GM12878 (cell line): Measurements from ENCODE around the gene NPAS1. TPM values are rescaled to one million over a fixed set of nuclear protein-coding genes. Genes with fewer than 3 reads are reported as not detected.

Experiments
- ATAC-seq: fragments of 200-7000 bp; cut with Tn5 transposase; 3 replicates; pipeline ENCODE4 v1.9.1; 2020; ENCODE audit warnings: mild to moderate bottlenecking, moderate library complexity
- BruUV-seq: library from RNA; stranded (reverse); fragments of 400-500 nt; replicated peaks from 2 replicates; lab custom pipeline; 2021; lab: Mats Ljungman, UMichigan
- CTCF ChIA-PET: fragments of 300-600 bp; sonication (Branson Sonifier 250); formaldehyde crosslinking; extraction: SDS; loops from one replicate; lab custom pipeline; 2021; ENCODE audit warnings: inconsistent platforms; lab: Yijun Ruan, JAX
- POLR2A ChIA-PET: fragments of 350-600 bp; formaldehyde crosslinking; extraction: SDS; loops from one replicate; lab custom pipeline; 2021; ENCODE audit warnings: inconsistent platforms; lab: Charles Lee
- RAD21 ChIA-PET: fragments of 300-600 bp; sonication (Branson Sonifier 250); formaldehyde crosslinking; loops from one replicate; lab custom pipeline; 2023; ENCODE audit warnings: antibody characterized with exemption; ENCODE audit not compliant: unreplicated experiment; lab: Charles Lee
- SMC1A ChIA-PET: fragments of 300-600 bp; sonication (Branson Sonifier 250); formaldehyde crosslinking; loops from one replicate; lab custom pipeline; 2023; ENCODE audit not compliant: unreplicated experiment, uncharacterized antibody; lab: Charles Lee
- DNase-seq: peaks from one replicate; pipeline ENCODE4 v3.0.0-alpha.2; 2011; ENCODE audit warnings: low read depth, low spot score
- FAIRE-seq: peaks from 3 replicates; lab custom pipeline; 2011; peaks lifted over from hg19 to GRCh38; lab: Jason Lieb, UNC
- H2AFZ ChIP-seq: 2 replicates; pipeline ENCODE4 v1.6.0; 2011; ENCODE audit warnings: low read depth, low read length, control low read depth; ENCODE audit not compliant: control insufficient read depth
- H3K27ac ChIP-seq: 2 replicates; pipeline ENCODE4 v1.5.1; 2011; ENCODE audit warnings: control low read depth; ENCODE audit not compliant: control insufficient read depth, insufficient read depth
- H3K27me3 ChIP-seq, 2 experiments: replicated peaks in 1 of 2; 2 replicates each; pipeline versions ENCODE4 v1.6.0 to v1.6.1; 2011; ENCODE audit warnings: low read length in 1 of 2; ENCODE audit not compliant: control insufficient read depth in 2 of 2, insufficient read depth in 2 of 2
- H3K36me3 ChIP-seq, 2 experiments: 2 replicates each; pipeline ENCODE4 v1.5.1; 2011; ENCODE audit warnings: low read length in 1 of 2; ENCODE audit not compliant: control insufficient read depth in 2 of 2, insufficient read depth in 2 of 2
- H3K4me1 ChIP-seq: 2 replicates; pipeline ENCODE4 v1.6.1; 2011; ENCODE audit warnings: mild to moderate bottlenecking, low read length, moderate library complexity, mixed read lengths; ENCODE audit not compliant: control insufficient read depth, insufficient read depth
- H3K4me2 ChIP-seq: 2 replicates; pipeline ENCODE4 v1.6.0; 2011; ENCODE audit warnings: control low read depth; ENCODE audit not compliant: control insufficient read depth, insufficient read depth
- H3K4me3 ChIP-seq: fragments of 200-600 bp; sonication (generic); 2 replicates; pipeline ENCODE4 v1.5.1; 2016
- H3K79me2 ChIP-seq: 2 replicates; pipeline ENCODE4 v1.6.0; 2011; ENCODE audit warnings: low read length; ENCODE audit not compliant: control insufficient read depth, insufficient read depth
- H3K9ac ChIP-seq: 2 replicates; pipeline ENCODE4 v1.8.0; 2011; ENCODE audit warnings: low read length, control low read depth, mixed read lengths; ENCODE audit not compliant: control insufficient read depth, insufficient read depth
- H3K9me3 ChIP-seq: replicated peaks from 3 replicates; pipeline ENCODE4 v1.5.1; 2011; ENCODE audit warnings: mild to moderate bottlenecking, low read length; ENCODE audit not compliant: control insufficient read depth, insufficient read depth
- H4K20me1 ChIP-seq: 2 replicates; pipeline ENCODE4 v1.6.0; 2011; ENCODE audit not compliant: control insufficient read depth, insufficient read depth
- BMI1 ChIP-seq: fragments of 450-650 bp; IDR thresholded peaks from 2 replicates; pipeline ENCODE4 v1.6.1; 2016; ENCODE audit warnings: mild to moderate bottlenecking, moderate library complexity, borderline replicate concordance
- CBX3 ChIP-seq: fragments of 200-600 bp; sonication (generic); IDR thresholded peaks from 2 replicates; pipeline ENCODE4 v1.6.1; 2016; ENCODE audit warnings: low read depth, borderline replicate concordance
- CHD1 ChIP-seq: IDR thresholded peaks from 2 replicates; pipeline ENCODE4 v1.6.1; 2012; ENCODE audit warnings: low read depth, low read length, improper control_type of control experiment
- EZH2 ChIP-seq: IDR thresholded peaks from 2 replicates; pipeline ENCODE4 v1.6.1; 2012; ENCODE audit warnings: low read depth, mild to moderate bottlenecking, control low read depth, inconsistent platforms, low read length, borderline replicate concordance; ENCODE audit not compliant: control insufficient read depth
- HCFC1 ChIP-seq: fragments of 150-350 bp; IDR thresholded peaks from 2 replicates; pipeline ENCODE4 v1.6.1; 2014; ENCODE audit warnings: low read length
- IKZF2 ChIP-seq, 2 experiments: fragments of 450-650 bp; IDR thresholded peaks; 2 replicates each; pipeline ENCODE4 v1.6.1; 2017; ENCODE audit warnings: mild to moderate bottlenecking in 2 of 2, moderate library complexity in 2 of 2
- LARP7 ChIP-seq: fragments of 450-650 bp; IDR thresholded peaks from 2 replicates; pipeline ENCODE4 v1.6.1; 2017; ENCODE audit warnings: mild to moderate bottlenecking
- PAX8 ChIP-seq: fragments of 450-650 bp; IDR thresholded peaks from 2 replicates; pipeline ENCODE4 v1.6.1; 2017; ENCODE audit warnings: mild to moderate bottlenecking, moderate library complexity
- RAD21 ChIP-seq: IDR thresholded peaks from 2 replicates; pipeline ENCODE4 v1.6.1; 2011; ENCODE audit warnings: mild to moderate bottlenecking, low read depth, low read length, moderate library complexity; ENCODE audit not compliant: insufficient read depth
- SREBF2 ChIP-seq: IDR thresholded peaks from 2 replicates; pipeline ENCODE4 v1.6.1; 2012; ENCODE audit warnings: mild to moderate bottlenecking, low read length
- STAT3 ChIP-seq: IDR thresholded peaks from 2 replicates; pipeline ENCODE4 v1.6.1; 2011; ENCODE audit warnings: low read depth, low read length, improper control_type of control experiment
- ZNF384 ChIP-seq: IDR thresholded peaks from 2 replicates; pipeline ENCODE4 v1.6.1; 2012; ENCODE audit warnings: low read depth, mild to moderate bottlenecking, low read length, improper control_type of control experiment, borderline replicate concordance
- WGBS: methylation state at CpG from one replicate; pipeline ENCODE4 v1.1.6; 2016; ENCODE audit warnings: low lambda C conversion rate; ENCODE audit not compliant: insufficient replicate concordance, insufficient coverage; ENCODE audit errors: missing lambda C conversion rate; 5-methylcytosine and 5-hydroxymethylcytosine counted together
- in situ Hi-C: fragments of 300-500 bp; cut with MboI; formaldehyde crosslinking; loops from 9 replicates; pipeline ENCODE4 v1.14.3; 2018; ENCODE audit warnings: mixed read lengths
- intact Hi-C: fragments of 100-400 bp; cut with micrococcal nuclease; formaldehyde crosslinking; loops from one replicate; pipeline ENCODE4 v1.14.2; 2022; ENCODE audit not compliant: unreplicated experiment
- polyA plus RNA-seq, 11 experiments: library from polyadenylated mRNA; depleted of rRNA in 4 of 11; unstranded in 6 of 11; stranded (reverse) in 5 of 11; fragments of >200 nt; fragmentation: Nextera tagmentation in 4 of 11; fragmentation: Illumina TruSeq in 1 of 11; extraction: Ambion mirVana in 4 of 11; extraction: Trizol in 1 of 11; gene quantifications; 1 replicate in 1 of 11; 2 replicates in 10 of 11; pipeline versions ENCODE4 v1.2.1 to v1.2.3, GENCODE V29; 2011 to 2016; ENCODE audit warnings: inconsistent platforms in 2 of 11, missing spikeins in 2 of 11, low read depth in 1 of 11
- total RNA-seq, 4 experiments: library from RNA; depleted of rRNA in 3 of 4; stranded (reverse); fragments of >200 nt in 3 of 4; fragmentation: Illumina TruSeq in 1 of 4; extraction: Trizol in 1 of 4; gene quantifications; 2 replicates each; pipeline versions ENCODE4 v1.2.1 to v1.2.3, GENCODE V29; 2013 to 2021
- TF ChIP-seq, protein P1 (sequence below): fragments of 450-650 bp; formaldehyde crosslinking; IDR thresholded peaks from 2 replicates; pipeline ENCODE4 v1.4.0; 2020; ENCODE audit warnings: mild to moderate bottlenecking, moderate library complexity
- TF ChIP-seq, protein P2 (sequence below): fragments of 450-650 bp; formaldehyde crosslinking; IDR thresholded peaks from 2 replicates; pipeline ENCODE4 v1.5.0; 2022; ENCODE audit warnings: mild to moderate bottlenecking, missing genetic modification characterization

The NPAS1 gene
- total and polyA plus RNA-seq, 10 of the 15 experiments (the other 5 are each of a cell fraction or from before 2014, with no cell fraction given), result 0.14 to 0.72 (median 0.28) TPM; not detected in 3

DNA sequence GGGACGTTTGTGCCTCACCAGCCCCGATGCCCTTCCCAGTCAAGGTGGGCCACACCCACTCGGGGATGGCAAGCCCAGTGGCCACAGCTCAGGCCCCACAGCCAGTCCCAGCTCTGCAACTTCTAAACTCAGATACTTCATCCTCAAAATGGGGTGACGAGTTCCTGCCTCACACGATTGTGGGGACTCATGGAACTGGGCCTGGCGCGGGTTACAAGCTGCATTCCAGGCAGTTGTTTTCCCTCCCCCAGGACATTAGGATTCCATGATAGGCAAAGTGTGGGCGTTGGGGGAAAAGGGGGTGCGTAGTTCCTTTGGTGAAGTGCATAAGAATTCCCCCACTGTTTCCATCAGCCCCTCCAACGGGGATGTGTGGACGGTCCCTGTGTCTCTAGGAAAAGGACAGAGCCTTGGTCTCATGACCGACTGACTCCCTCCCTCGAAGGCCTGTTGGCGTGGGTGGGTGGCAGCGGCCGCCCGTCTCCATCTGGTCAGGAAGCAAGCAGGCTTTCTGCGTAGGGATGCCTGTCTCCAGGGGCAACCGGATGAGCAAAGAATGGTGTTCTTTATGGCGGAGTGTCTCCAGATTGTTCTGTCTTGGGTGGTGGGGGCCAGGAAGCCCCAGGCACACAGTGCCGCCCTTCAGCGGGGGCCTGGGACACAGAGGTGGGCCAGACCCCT lies 21.1 kb upstream of the NPAS1 start:
- POLR2A ChIA-PET, result no interaction called here
- Histone ChIP-seq H3K4me3 (no peak overlapping the region), H3K4me2 (no peak overlapping the region), H3K27me3 (no peaks in the 10 kb centered on the region), H3K36me3 (peaks cover 4 to 17% of the 10 kb centered on the region in 2 experiments; a peak in 3 of 4 replicates), H3K79me2 (no peaks in the 10 kb centered on the region), H3K9me3 (no peaks in the 10 kb centered on the region), H3K27ac (no peak overlapping the region), H3K4me1 (no peaks in the 10 kb centered on the region), H2AFZ (no peak overlapping the region), H4K20me1 (no peaks in the 10 kb centered on the region), H3K9ac (no peak overlapping the region)
- no peak for DNase-seq
- BruUV-seq, result no TSS peak
- intact Hi-C loops, result no loop called here
- ATAC-seq, result no peak
- CTCF ChIA-PET, result interaction anchor here (2.2 kb wide), 1 partner anchor 14 kb away, joined by 10 read pairs; no protein-coding TSS in a partner anchor
- FAIRE-seq, result no peak
- SMC1A ChIA-PET, result no interaction called here
- RAD21 ChIA-PET, result interaction anchor here (1.5 kb wide), 1 partner anchor 135 kb away, joined by 3 read pairs; no protein-coding TSS in a partner anchor
- in situ Hi-C loops, result no loop called here
- WGBS, result 91% methylated on average over 20 of the region's 22 CpGs
- no peak for TF ChIP-seq BMI1
- TF ChIP-seq IKZF2 (IDR thresholded peaks at IDR 0.05), result no peak
- no peak for TF ChIP-seq RAD21
- TF ChIP-seq, protein P1, sequence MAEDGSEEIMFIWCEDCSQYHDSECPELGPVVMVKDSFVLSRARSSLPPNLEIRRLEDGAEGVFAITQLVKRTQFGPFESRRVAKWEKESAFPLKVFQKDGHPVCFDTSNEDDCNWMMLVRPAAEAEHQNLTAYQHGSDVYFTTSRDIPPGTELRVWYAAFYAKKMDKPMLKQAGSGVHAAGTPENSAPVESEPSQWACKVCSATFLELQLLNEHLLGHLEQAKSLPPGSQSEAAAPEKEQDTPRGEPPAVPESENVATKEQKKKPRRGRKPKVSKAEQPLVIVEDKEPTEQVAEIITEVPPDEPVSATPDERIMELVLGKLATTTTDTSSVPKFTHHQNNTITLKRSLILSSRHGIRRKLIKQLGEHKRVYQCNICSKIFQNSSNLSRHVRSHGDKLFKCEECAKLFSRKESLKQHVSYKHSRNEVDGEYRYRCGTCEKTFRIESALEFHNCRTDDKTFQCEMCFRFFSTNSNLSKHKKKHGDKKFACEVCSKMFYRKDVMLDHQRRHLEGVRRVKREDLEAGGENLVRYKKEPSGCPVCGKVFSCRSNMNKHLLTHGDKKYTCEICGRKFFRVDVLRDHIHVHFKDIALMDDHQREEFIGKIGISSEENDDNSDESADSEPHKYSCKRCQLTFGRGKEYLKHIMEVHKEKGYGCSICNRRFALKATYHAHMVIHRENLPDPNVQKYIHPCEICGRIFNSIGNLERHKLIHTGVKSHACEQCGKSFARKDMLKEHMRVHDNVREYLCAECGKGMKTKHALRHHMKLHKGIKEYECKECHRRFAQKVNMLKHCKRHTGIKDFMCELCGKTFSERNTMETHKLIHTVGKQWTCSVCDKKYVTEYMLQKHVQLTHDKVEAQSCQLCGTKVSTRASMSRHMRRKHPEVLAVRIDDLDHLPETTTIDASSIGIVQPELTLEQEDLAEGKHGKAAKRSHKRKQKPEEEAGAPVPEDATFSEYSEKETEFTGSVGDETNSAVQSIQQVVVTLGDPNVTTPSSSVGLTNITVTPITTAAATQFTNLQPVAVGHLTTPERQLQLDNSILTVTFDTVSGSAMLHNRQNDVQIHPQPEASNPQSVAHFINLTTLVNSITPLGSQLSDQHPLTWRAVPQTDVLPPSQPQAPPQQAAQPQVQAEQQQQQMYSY (CRISPR knock-in tag), result no peak
- no peak for TF ChIP-seq LARP7
- TF ChIP-seq HCFC1, result no peak
- no peak for TF ChIP-seq CBX3
- TF ChIP-seq EZH2, result no peak
- TF ChIP-seq SREBF2, result no peak
- no peak for TF ChIP-seq STAT3
- no peak for TF ChIP-seq ZNF384
- TF ChIP-seq PAX8, result no peak
- no peak for TF ChIP-seq CHD1
- TF ChIP-seq, protein P2, sequence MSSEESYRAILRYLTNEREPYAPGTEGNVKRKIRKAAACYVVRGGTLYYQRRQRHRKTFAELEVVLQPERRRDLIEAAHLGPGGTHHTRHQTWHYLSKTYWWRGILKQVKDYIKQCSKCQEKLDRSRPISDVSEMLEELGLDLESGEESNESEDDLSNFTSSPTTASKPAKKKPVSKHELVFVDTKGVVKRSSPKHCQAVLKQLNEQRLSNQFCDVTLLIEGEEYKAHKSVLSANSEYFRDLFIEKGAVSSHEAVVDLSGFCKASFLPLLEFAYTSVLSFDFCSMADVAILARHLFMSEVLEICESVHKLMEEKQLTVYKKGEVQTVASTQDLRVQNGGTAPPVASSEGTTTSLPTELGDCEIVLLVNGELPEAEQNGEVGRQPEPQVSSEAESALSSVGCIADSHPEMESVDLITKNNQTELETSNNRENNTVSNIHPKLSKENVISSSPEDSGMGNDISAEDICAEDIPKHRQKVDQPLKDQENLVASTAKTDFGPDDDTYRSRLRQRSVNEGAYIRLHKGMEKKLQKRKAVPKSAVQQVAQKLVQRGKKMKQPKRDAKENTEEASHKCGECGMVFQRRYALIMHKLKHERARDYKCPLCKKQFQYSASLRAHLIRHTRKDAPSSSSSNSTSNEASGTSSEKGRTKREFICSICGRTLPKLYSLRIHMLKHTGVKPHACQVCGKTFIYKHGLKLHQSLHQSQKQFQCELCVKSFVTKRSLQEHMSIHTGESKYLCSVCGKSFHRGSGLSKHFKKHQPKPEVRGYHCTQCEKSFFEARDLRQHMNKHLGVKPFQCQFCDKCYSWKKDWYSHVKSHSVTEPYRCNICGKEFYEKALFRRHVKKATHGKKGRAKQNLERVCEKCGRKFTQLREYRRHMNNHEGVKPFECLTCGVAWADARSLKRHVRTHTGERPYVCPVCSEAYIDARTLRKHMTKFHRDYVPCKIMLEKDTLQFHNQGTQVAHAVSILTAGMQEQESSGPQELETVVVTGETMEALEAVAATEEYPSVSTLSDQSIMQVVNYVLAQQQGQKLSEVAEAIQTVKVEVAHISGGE (CRISPR knock-in tag), result no peak
